ENCODE measurements around the gene GATAD2B.
"Not testable (repeated sequence)": the region's sequence is repeated elsewhere in the genome, so short reads cannot be mapped to it uniquely, and the experiment has no call there.

- not testable (repeated sequence) for TF ChIP-seq POLR2AphosphoS5 (IDR thresholded peaks at IDR 0.05; ENCODE audit: borderline replicate concordance, low read depth, low read length); EZH2 (IDR thresholded peaks at IDR 0.05); FOXP2 (optimal IDR thresholded peaks at IDR 0.05; ENCODE audit: control extremely low read depth, extremely low read length, insufficient read depth)
Measured at GRCh38 chr1:153833968-153834367, 88.8 kb downstream of the GATAD2B start.
